A673 (cell line): ENCODE results near the gene PRRG1.

Source experiments
- EZH2 ChIP-seq: fragments of 200-600 bp; sonication (generic); IDR thresholded peaks from 2 replicates; pipeline ENCODE4 v1.6.1; 2017; ENCODE audit warnings: borderline replicate concordance, low read depth, mild to moderate bottlenecking, mixed read lengths, antibody characterized with exemption, low read length; ENCODE audit not compliant: poor library complexity, severe bottlenecking
- TF ChIP-seq, protein P1 (sequence below): fragments of 300-800, 200-600 bp; sonication (generic); conservative IDR thresholded peaks from 2 replicates; pipeline ENCODE4 v1.5.1; 2017; ENCODE audit warnings: low read depth, mild to moderate bottlenecking, antibody characterized with exemption, low read length, moderate library complexity, mixed read lengths

DNA sequence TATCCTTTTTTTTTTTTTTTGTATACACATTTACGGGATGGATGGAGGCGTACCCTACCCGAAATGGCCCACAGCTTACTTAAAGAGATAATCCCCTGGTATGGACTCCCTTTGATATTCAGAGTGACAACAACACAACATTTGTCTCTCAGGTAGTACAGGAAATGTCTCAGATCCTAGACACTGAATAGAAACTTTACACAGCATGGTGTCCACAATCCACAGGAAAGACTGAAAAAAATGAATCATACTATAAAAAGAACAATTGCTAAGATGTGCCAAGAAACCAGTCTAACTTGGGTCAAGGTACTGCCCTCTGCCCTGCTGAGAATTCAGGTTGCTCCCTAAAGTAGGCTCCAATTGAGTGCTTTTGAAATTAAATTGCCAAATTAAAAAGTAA is 121.5 kb downstream of the PRRG1 start:
- TF ChIP-seq, protein P1, sequence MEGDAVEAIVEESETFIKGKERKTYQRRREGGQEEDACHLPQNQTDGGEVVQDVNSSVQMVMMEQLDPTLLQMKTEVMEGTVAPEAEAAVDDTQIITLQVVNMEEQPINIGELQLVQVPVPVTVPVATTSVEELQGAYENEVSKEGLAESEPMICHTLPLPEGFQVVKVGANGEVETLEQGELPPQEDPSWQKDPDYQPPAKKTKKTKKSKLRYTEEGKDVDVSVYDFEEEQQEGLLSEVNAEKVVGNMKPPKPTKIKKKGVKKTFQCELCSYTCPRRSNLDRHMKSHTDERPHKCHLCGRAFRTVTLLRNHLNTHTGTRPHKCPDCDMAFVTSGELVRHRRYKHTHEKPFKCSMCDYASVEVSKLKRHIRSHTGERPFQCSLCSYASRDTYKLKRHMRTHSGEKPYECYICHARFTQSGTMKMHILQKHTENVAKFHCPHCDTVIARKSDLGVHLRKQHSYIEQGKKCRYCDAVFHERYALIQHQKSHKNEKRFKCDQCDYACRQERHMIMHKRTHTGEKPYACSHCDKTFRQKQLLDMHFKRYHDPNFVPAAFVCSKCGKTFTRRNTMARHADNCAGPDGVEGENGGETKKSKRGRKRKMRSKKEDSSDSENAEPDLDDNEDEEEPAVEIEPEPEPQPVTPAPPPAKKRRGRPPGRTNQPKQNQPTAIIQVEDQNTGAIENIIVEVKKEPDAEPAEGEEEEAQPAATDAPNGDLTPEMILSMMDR, result no peak
- no peak for TF ChIP-seq EZH2
